HUDEP-2 (cell line): ENCODE measurements around the gene TEX264.
"Not testable (repeated sequence)": the region's sequence is repeated elsewhere in the genome, so short reads cannot be mapped to it uniquely, and the experiment has no call there.

Experiments used
- DNase-seq, 76 experiments: peaks; one replicate each; lab custom pipeline; 2025; ENCODE audit not compliant: unreplicated experiment in 76 of 76; lab: John Stamatoyannopoulos, UW

Gene TEX264

GRCh38 chr3:51670823-51671733, at the start of gene TEX264:
TSS of gene TEX264 (plus strand) at chr3:51671252. CDS start at chr3:51674305, 3,053 bp downstream.
- DNase-seq = peak in 71 of 76 experiments; percentile 16 to 91 (median 79)

GRCh38 chr3:51622413-51622812, 48.6 kb upstream of the TEX264 start:
- DNase-seq = no peak

GRCh38 chr3:51622868-51623267, 48.2 kb upstream of the TEX264 start:
- no peak for DNase-seq

- peak in 1 of 76 experiments; percentile 7 for DNase-seq
Measured at GRCh38 chr3:51630513-51630912, 40.5 kb upstream of the TEX264 start.

- no peak for DNase-seq
Measured at GRCh38 chr3:51637144-51637940, 33.7 kb upstream of the TEX264 start.

- peak in 68 of 76 experiments; percentile 3 to 78 (median 49) for DNase-seq
Measured at GRCh38 chr3:51637941-51638471, 33.0 kb upstream of the TEX264 start.

GRCh38 chr3:51642462-51642861, 28.6 kb upstream of the TEX264 start:
- DNase-seq = peak in 2 of 76 experiments; percentile 5 to 10

- no peak for DNase-seq
Measured at GRCh38 chr3:51646091-51646490, 25.0 kb upstream of the TEX264 start.

- DNase-seq = not testable (repeated sequence)
Measured at GRCh38 chr3:51652103-51652502, 18.9 kb upstream of the TEX264 start.

- not testable (repeated sequence) for DNase-seq
Measured at GRCh38 chr3:51653409-51653808, 17.6 kb upstream of the TEX264 start.

GRCh38 chr3:51657234-51657633, 13.8 kb upstream of the TEX264 start:
- DNase-seq = no peak

- DNase-seq = no peak
Measured at GRCh38 chr3:51659942-51660341, 11.1 kb upstream of the TEX264 start.

GRCh38 chr3:51662456-51662855, 8.6 kb upstream of the TEX264 start:
- DNase-seq = no peak

- no peak for DNase-seq
Measured at GRCh38 chr3:51668756-51669155, 2.3 kb upstream of the TEX264 start.

GRCh38 chr3:51669241-51670052, 1.6 kb upstream of the TEX264 start:
- DNase-seq = peak in 72 of 76 experiments; percentile 44 to 87 (median 74)

- DNase-seq = no peak
Measured at GRCh38 chr3:51670053-51670822, 814 bp upstream of the TEX264 start.

- DNase-seq = peak in 69 of 76 experiments; percentile 3 to 84 (median 49)
Measured at GRCh38 chr3:51671734-51672475, 853 bp downstream of the TEX264 start.

- DNase-seq = no peak
Measured at GRCh38 chr3:51673181-51673801, 2.2 kb downstream of the TEX264 start.
